HL-60 (cell line): Measurements from ENCODE around the gene CAMSAP3.
"Not testable (repeated sequence)": the region's sequence is repeated elsewhere in the genome, so short reads cannot be mapped to it uniquely, and the experiment has no call there.

Experiments
- DNase-seq, 2 experiments: peaks; one replicate each; pipeline ENCODE4 v3.0.0-alpha.2; 2010 to 2020; ENCODE audit warnings: low read depth in 1 of 2, low spot score in 1 of 2
- H3K27ac ChIP-seq: fragments of 250-450 bp; sonication (Bioruptor Pico); replicated peaks from 2 replicates; pipeline ENCODE4 v1.5.1; 2020; ENCODE audit warnings: mild to moderate bottlenecking, moderate library complexity
- H3K27me3 ChIP-seq: fragments of 250-450 bp; sonication (Bioruptor Pico); 2 replicates; pipeline ENCODE4 v1.5.1; 2021; ENCODE audit warnings: mild to moderate bottlenecking, moderate library complexity; ENCODE audit not compliant: insufficient read depth, poor library complexity, severe bottlenecking
- H3K4me3 ChIP-seq: replicated peaks from 2 replicates; pipeline ENCODE4 v1.5.1; 2011; ENCODE audit warnings: mild to moderate bottlenecking, control low read depth, low read length; ENCODE audit not compliant: insufficient read depth
- CTCF ChIP-seq: IDR thresholded peaks from one replicate; pipeline ENCODE4 v1.5.1; 2011; ENCODE audit warnings: low read length, control low read depth, inconsistent platforms; ENCODE audit not compliant: insufficient read depth
- GABPA ChIP-seq: IDR thresholded peaks from 2 replicates; pipeline ENCODE4 v1.6.1; 2012; ENCODE audit warnings: low read depth
- POLR2AphosphoS5 ChIP-seq: IDR thresholded peaks from 2 replicates; pipeline ENCODE4 v1.6.1; 2012; ENCODE audit warnings: low read depth
- REST ChIP-seq: IDR thresholded peaks from 2 replicates; pipeline ENCODE4 v1.6.1; 2012; ENCODE audit warnings: low read depth; ENCODE audit not compliant: insufficient replicate concordance
- SPI1 ChIP-seq: IDR thresholded peaks from 2 replicates; pipeline ENCODE4 v1.6.1; 2012; ENCODE audit warnings: low read depth, mild to moderate bottlenecking, borderline replicate concordance

CAMSAP3 gene

GRCh38 chr19:7570761-7571160 lies 24.9 kb upstream of the CAMSAP3 start:
- no peak overlapping the region for H3K27ac ChIP-seq
- TF ChIP-seq REST (no peak), POLR2AphosphoS5 (no peak), GABPA (no peak)
- H3K27me3 ChIP-seq: no peaks in the 10 kb centered on the region
- DNase-seq: no peak
- H3K4me3 ChIP-seq: no peak overlapping the region

GRCh38 chr19:7575434-7576040 lies 20.1 kb upstream of the CAMSAP3 start:
- no peak for TF ChIP-seq SPI1
- TF ChIP-seq CTCF: no peak
- no peak for TF ChIP-seq REST
- TF ChIP-seq GABPA: no peak
- no peak for TF ChIP-seq POLR2AphosphoS5
- no peak overlapping the region for H3K27ac ChIP-seq
- DNase-seq: peak; percentile 23 to 30
- no peak overlapping the region for H3K4me3 ChIP-seq
- no peaks in the 10 kb centered on the region for H3K27me3 ChIP-seq

GRCh38 chr19:7577422-7577821 lies 18.2 kb upstream of the CAMSAP3 start:
- DNase-seq, H3K4me3 ChIP-seq: not testable (repeated sequence)

GRCh38 chr19:7578127-7578526 lies 17.5 kb upstream of the CAMSAP3 start:
- H3K27me3 ChIP-seq: no peaks in the 10 kb centered on the region
- no peak for DNase-seq
- TF ChIP-seq CTCF (no peak), SPI1 (no peak), REST (no peak), GABPA (no peak), POLR2AphosphoS5 (no peak)

More at GRCh38 chr19:7577422-7577821, 18.2 kb upstream of the CAMSAP3 start:
- H3K27me3 ChIP-seq, H3K27ac ChIP-seq: not testable (repeated sequence)

More at GRCh38 chr19:7578127-7578526, 17.5 kb upstream of the CAMSAP3 start:
- Histone ChIP-seq H3K4me3 (no peak overlapping the region), H3K27ac (no peak overlapping the region)
